Type B pancreatic cell (in vitro differentiated cells): Measurements from ENCODE around the gene AHDC1. TPM values are rescaled to one million over a fixed set of nuclear protein-coding genes. Genes with fewer than 3 reads are reported as not detected.

Experiments
- DNase-seq: peaks from one replicate; pipeline ENCODE4 v3.0.0; 2021; ENCODE audit warnings: mixed read lengths; ENCODE audit not compliant: unreplicated experiment; ENCODE audit errors: extremely low spot score
- H3K27ac Mint-ChIP-seq: 2 replicates; pipeline ENCODE4 v1.8.0; 2021; ENCODE audit warnings: mild to moderate bottlenecking, mixed read lengths
- H3K27me3 Mint-ChIP-seq: 2 replicates; pipeline ENCODE4 v1.8.0; 2021; ENCODE audit warnings: mixed read lengths
- H3K36me3 Mint-ChIP-seq: 2 replicates; pipeline ENCODE4 v1.8.0; 2021; ENCODE audit warnings: mixed read lengths
- H3K4me1 Mint-ChIP-seq: one replicate; pipeline ENCODE4 v1.8.0; 2021; ENCODE audit warnings: mixed read lengths; ENCODE audit not compliant: unreplicated experiment
- H3K4me3 Mint-ChIP-seq: 2 replicates; pipeline ENCODE4 v1.8.0; 2021; ENCODE audit warnings: mild to moderate bottlenecking, mixed read lengths
- H3K9me3 Mint-ChIP-seq: 2 replicates; pipeline ENCODE4 v1.8.0; 2021; ENCODE audit warnings: mixed read lengths
- total RNA-seq: library from RNA; stranded (reverse); gene quantifications from 2 replicates; pipeline ENCODE4 v1.2.1, GENCODE V29; 2021; ENCODE audit warnings: low replicate concordance
- TF ChIP-seq, protein P1 (sequence below): fragments of 200-600 bp; sonication (generic); conservative IDR thresholded peaks from 2 replicates; pipeline ENCODE4 v1.5.0; 2021; ENCODE audit warnings: antibody characterized with exemption, mild to moderate bottlenecking

AHDC1 gene
- total RNA-seq, 1 donor from 2014 or later, result 61.0 TPM

GRCh38 chr1:27525296-27526272 lies 78.4 kb downstream of the AHDC1 start:
- Mint-ChIP-seq H3K4me1 (peaks cover 70% of the 10 kb centered on the region), H3K27me3 (no peaks in the 10 kb centered on the region), H3K36me3 (no peaks in the 10 kb centered on the region), H3K9me3 (no peaks in the 10 kb centered on the region), H3K27ac (peak overlapping the region; percentile 94), H3K4me3 (peak overlapping the region; percentile 84)
- DNase-seq, result no peak
- TF ChIP-seq, protein P1, sequence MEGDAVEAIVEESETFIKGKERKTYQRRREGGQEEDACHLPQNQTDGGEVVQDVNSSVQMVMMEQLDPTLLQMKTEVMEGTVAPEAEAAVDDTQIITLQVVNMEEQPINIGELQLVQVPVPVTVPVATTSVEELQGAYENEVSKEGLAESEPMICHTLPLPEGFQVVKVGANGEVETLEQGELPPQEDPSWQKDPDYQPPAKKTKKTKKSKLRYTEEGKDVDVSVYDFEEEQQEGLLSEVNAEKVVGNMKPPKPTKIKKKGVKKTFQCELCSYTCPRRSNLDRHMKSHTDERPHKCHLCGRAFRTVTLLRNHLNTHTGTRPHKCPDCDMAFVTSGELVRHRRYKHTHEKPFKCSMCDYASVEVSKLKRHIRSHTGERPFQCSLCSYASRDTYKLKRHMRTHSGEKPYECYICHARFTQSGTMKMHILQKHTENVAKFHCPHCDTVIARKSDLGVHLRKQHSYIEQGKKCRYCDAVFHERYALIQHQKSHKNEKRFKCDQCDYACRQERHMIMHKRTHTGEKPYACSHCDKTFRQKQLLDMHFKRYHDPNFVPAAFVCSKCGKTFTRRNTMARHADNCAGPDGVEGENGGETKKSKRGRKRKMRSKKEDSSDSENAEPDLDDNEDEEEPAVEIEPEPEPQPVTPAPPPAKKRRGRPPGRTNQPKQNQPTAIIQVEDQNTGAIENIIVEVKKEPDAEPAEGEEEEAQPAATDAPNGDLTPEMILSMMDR, result no peak

GRCh38 chr1:27523337-27524020 lies 80.5 kb downstream of the AHDC1 start:
- TF ChIP-seq, protein P1, result no peak
- H3K27me3 Mint-ChIP-seq, result no peaks in the 10 kb centered on the region
- peak overlapping the region; percentile 79 for H3K27ac Mint-ChIP-seq
- H3K4me3 Mint-ChIP-seq, result peak overlapping the region; percentile 66
- H3K9me3 Mint-ChIP-seq, result no peaks in the 10 kb centered on the region
- no peak for DNase-seq
- H3K36me3 Mint-ChIP-seq, result no peaks in the 10 kb centered on the region
- H3K4me1 Mint-ChIP-seq, result peaks cover 69% of the 10 kb centered on the region

DNA sequence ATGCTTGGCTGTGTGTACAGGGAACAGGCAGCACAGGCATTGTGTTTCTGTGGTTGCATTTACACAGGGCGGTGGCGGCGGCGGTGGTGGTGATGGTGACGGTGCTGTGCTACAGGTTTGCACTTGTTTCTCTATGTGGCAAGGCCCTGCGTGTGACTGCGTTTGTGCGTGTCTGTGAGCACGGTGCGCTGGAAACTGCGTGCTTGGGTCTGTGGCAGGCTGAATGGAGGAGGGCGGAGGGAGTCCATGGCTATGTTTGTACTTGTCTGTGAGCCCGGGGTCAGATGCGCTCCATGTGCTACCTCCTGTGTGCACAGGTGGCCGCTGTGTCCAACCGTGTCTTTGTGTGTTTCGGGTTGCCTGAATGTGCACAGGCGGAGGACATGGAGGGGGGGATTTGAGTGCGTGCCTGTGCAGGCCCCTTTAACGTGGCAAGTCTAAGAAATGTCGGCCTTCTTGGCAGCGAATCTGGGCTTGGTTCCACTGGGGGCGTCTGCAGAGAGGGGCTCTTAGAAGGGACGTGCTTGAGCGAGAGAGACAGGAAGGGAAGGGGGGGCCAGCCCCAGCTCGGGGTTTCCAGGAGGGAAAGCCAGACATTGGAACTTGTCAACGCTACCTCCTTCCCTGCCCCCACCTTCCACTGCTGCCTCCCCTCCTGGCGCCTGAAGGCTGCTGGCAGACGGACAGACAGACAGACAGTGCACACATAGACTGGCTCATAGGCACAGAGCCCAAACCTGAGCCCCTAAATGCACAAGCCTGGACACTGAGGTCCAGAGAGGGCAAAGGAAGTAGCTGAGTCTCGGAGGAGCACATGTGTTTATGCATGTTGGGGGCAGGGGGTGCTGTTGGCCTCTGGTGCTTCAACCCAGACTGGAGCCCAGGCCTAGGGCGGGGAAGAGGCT lies 81.3 kb downstream of the AHDC1 start:
- no peak for DNase-seq
- H3K4me3 Mint-ChIP-seq, result peak overlapping the region; percentile 71
- no peaks in the 10 kb centered on the region for H3K36me3 Mint-ChIP-seq
- peak overlapping the region; percentile 79 for H3K27ac Mint-ChIP-seq
- H3K27me3 Mint-ChIP-seq, result no peaks in the 10 kb centered on the region
- no peaks in the 10 kb centered on the region for H3K9me3 Mint-ChIP-seq
- TF ChIP-seq, protein P1, result peak; percentile 30
- peaks cover 73% of the 10 kb centered on the region for H3K4me1 Mint-ChIP-seq

DNA sequence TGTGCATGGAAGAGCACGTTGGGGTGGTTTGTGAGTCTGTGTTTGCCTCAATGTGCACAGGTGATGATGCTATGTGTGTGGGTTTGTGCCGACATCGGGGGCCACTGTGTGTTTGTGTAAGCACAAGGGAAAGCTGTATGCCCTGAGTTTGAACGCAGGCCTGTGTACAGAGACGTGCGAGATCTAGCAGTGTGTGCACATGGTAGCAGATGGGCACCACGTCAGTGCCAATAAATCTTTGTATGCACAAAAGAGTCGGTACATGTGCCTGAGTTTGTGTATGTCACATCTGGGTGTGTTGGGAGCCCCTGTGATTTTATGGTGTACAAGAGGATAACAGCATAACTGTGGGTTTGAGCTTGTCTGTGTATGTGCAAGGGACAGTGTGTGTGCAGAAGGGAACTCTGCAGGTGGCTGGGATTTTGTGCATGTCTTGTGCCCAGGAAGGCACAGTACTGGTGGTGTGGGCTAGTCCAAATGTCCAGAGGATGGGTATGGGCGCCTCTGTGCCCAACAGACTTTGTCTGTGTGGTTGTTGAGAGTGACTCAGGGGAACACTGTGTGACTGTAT lies 82.0 kb downstream of the AHDC1 start:
- Mint-ChIP-seq H3K4me1 (peaks cover 77% of the 10 kb centered on the region), H3K27me3 (no peaks in the 10 kb centered on the region), H3K27ac (peak overlapping the region; percentile 79), H3K4me3 (peak overlapping the region; percentile 71), H3K9me3 (no peaks in the 10 kb centered on the region), H3K36me3 (no peaks in the 10 kb centered on the region)
- TF ChIP-seq, protein P1, result no peak
- no peak for DNase-seq

DNA sequence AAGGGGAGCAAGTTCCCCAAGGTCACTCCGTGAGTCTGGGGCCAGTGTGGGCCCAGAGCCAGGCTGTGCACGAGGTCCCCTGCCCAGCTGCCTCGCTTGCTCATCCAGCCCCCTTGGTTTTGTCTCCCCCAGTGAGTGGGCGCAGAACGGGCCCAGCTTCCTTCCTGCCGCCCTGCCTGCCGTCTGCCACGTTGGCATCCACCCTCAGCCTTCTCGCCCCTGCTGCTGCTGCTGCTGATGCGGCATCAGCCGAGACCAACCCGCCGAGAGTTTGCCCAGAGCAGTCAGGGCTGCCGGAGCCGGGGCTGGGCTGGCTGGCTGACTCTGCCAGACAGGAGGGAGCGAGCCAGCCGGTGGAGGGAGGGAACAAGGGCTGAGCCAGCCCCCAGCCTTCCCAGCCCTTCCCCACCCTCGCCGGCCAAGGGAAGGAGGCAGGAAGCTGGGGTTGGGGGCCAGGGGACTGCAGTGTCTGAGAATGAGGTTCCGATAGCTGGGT lies 82.6 kb downstream of the AHDC1 start:
- H3K36me3 Mint-ChIP-seq, result no peaks in the 10 kb centered on the region
- H3K27me3 Mint-ChIP-seq, result no peaks in the 10 kb centered on the region
- TF ChIP-seq, protein P1, result no peak
- peaks cover 74% of the 10 kb centered on the region for H3K4me1 Mint-ChIP-seq
- no peaks in the 10 kb centered on the region for H3K9me3 Mint-ChIP-seq
- DNase-seq, result no peak
- peak overlapping the region; percentile 79 for H3K27ac Mint-ChIP-seq
- no peak overlapping the region for H3K4me3 Mint-ChIP-seq
